IPS DF 4.7 (cell line): ENCODE measurements around the gene DHX29.

Source experiments
- DNase-seq: peaks from one replicate; pipeline ENCODE4 v3.0.0-alpha.2; 2013; ENCODE audit warnings: low spot score; ENCODE audit errors: extremely low read depth

Gene DHX29

DNA sequence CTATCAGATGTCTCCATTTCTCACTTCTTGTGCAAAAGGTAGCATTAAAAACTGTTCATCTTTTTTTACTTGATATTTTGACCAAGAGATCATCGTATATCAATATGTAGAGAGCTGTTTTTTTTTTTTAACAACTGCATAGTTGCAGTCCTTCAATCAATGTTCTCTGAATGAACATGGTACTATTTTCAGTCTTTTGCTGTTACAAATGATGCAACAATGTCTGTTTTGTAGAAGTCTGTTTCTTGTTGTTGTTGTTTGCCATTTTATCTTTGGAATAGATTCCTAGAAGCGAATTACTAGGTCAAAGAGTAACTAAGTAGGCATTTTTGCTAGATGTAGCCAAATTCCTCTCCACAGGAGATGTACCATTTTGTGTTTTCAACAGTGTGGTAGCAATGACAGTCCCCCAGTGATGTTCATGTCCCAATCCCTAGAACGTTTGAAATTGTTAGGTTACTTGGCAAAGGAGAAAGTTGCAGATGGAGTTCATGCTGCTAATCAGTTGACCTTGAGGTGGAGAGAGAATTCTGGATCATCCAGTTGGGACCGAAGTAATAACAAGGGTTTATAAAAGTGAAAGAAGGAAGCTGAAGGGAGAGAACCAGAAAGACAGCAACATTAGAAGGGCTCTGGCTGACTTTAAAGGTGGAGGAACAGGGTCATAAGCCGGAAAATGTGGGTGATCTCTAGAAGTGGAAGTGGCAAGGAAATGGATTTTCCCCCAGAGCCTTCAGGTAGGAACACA is 6.5 kb upstream of the DHX29 start:
- DNase-seq = no peak

DNA sequence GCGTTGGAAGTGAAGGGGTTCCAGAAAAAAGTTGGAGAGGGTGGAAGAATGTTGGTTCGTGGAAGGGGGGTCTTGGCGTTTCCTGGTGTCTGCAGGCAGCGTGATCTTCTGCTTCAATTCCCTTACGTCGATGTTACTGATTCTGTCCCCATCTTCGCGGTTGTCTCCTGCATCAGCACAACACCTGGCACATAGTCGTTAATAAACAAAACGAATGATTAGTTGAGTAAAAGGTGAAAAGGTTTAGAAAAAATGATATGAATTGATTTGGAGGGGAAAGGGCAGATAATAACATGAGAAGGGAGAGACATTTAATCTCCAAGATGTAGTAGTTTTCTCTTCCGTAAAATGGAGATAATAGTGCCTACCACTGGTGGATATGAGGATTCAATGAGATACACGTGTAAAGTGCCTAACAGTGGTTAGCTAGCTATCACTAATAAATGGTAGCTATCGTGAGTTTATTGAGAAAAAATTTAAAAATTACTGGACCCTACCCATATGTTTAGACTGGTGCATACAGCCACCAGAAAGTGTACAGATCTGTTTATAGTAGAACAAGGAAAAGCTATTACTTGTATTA is 851 bp upstream of the DHX29 start:
- no peak for DNase-seq

DNA sequence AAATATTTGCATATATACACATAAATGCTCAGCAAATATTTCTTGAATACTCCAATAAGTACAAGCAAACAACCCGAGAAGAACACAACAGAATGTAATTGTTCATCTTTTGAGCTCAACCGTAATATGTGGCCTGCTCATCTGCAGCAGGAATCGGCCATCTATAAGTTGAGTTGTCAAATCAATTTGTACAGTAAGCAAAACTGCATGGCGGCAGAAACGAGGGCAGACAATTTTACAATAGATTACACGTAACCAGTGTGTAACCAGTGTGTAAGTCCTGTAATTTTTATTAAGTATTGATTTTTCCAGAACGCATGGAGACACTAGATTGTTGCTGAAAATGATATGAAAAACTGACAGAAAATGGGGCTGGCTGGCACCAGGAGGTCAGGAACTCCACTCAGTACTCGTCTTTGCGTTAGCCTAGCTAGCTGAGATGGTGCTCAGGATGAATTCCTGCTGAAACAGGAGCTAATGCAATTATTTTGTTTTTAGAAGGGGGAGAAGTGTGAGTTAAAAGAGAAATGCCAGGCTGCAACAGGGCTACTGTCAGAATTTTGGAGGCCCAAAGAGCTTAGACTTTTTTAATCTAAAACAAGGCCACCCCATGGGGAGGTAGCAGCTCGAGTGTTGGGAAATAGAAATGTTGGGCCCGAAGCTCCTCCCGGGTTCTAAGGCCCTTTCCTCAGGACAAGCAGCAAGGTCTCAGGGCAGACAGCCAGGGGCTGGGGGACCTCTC is 682 bp downstream of the DHX29 start:
- no peak for DNase-seq

DNA sequence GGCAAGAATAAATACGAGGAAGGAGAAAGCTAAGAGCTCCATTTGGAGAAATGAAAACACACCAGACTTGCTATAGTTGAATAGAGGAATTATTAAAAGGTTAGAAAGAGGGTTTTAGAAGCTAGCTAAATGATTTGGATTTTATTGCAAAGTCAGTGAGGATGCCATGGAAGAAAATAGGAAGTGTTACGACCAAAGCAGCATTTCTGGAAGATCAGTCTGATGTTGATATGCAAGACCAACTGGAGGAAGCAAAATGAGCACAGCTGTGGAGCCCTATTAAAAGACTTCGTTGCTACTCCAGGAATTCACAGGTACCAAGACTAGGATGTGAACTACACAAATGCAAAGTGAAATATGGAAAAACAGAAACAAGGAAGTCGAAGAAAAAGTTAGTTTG is 2.1 kb downstream of the DHX29 start:
- no peak for DNase-seq

DNA sequence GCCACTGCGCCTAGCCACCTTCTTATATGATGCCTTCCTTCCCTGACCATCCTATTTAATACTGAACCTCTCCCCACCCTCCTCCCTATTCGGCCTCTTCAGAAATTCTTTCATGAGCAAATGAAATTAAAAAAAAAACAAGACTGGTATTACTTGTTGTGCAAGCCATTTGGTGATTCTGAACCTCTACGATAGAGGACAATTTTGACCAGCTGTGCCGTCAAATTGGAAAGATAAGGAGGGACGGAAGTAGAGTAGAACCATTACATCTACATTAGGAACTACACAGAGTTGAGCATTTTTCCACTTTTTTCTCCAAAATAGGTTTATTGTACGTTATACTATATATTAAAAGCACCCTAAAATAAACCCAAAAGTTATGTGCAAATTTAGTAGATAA is 2.9 kb downstream of the DHX29 start:
- no peak for DNase-seq

DNA sequence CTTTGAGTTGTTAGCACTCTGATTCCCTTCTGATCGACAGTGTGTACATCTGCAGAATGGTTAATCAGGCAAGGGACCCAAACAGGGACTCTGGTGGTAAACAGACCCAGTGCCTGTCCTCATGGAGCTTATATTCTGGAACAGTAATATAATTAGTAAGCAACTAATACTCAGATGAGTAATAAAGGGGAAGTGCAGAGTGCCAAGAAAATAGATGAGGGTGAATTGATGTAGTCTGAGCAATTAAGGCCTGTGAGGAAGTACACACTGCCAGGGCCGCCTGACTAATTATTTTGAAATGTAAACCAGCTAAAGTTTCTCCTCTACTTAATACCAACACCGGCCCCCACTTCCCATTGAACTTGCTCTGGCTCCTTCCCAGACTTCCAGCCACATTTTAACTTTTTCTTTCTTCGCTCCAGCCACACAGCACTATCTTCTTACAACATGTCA is 4.2 kb downstream of the DHX29 start:
- DNase-seq = no peak

DNA sequence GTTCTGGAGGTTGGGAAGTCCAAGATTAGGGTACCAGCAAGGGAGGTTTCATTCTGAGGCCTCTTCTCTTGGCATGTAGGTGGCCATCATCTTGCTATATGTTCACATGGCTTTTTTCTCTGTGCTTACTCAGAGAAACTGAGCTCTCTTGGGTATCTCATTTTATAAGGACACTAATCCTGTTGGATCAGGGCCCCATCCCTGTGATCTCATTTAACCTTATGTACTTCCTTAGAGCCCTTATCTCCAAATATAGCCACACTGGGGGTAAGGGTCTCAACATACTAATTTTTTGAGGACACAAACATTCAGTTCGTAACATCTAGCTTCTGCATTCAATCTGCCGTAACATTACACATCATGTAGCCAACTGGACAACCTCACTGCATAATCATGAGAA is 6.6 kb downstream of the DHX29 start:
- DNase-seq = no peak

DNA sequence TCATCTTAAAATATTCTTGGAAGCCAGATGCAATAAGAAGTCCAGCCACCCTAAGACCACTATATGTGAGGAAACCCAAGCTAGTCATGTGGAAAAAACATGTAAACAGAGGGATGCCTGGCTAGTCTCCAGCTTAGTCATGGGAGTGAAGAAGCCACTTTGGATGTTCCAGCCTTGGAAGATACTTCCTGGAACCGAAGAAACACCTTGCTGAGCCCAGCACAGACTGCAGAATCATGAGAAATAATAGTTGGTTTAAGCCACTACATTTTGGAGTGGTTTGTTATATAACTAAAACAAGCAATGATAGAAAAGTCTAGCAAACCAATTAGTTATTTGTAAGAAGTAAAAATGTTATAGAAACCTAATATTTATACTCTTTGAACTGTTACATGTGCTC is 12.6 kb downstream of the DHX29 start:
- no peak for DNase-seq

DNA sequence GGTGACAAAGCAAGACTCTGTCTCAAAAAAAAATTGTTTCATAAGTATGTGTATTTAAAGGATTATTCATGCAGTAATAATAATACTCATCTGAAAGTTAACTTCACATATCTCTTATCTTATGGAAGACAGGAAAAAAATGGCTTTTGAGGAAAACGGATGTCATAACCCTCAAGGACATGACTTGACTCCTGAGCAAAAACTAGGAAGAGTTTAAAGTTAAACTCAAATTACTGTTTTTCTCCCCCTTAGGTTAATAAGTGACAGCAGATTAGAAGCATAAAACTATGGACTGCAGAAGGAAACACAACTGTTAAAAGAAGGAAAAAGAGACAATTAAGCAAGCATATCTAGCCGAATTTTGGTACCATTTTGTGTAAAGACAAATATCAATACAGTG is 16.5 kb downstream of the DHX29 start:
- DNase-seq = no peak

DNA sequence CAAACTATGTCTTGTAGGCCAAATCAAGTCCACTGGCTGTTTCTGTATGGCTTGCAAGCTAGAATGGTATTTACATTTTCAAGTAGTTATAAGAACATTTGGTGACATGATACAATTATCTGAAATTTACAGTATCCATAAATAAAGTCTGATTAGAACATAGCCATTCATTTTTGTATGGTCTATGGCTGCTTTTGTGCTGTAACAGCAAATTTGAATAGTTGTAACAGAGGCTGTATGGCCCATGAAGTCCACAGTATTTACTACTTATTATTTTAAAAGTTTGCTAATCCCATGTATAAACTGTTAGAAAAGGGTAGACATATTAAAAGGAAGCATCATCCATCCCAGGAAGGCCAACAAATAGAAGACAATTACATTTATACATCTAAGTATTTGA is 17.7 kb downstream of the DHX29 start:
- no peak for DNase-seq

DNA sequence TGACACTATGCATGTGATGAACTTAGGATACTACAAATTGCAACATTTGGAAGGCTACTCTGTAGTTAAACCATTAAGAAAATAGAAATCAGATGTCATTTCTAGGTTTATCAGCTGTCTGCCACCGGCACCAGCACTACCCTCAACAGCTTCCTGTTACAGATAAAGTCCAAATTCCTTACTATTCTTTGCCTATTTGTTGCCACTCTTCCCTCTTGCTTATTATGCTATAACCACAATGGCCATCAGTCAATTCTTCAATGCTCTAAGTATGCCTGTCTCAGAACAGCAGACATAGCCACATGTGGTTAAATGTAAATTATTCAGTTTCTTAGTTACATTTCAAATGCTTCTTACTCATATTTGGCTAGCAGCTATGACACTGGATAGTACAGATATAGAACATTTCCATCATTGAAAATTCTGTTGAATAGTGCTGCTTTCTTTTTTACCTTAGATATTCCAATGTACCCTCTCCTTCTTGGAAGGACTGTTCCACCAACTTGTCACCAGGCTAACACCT is 21.0 kb downstream of the DHX29 start:
- DNase-seq = no peak

DNA sequence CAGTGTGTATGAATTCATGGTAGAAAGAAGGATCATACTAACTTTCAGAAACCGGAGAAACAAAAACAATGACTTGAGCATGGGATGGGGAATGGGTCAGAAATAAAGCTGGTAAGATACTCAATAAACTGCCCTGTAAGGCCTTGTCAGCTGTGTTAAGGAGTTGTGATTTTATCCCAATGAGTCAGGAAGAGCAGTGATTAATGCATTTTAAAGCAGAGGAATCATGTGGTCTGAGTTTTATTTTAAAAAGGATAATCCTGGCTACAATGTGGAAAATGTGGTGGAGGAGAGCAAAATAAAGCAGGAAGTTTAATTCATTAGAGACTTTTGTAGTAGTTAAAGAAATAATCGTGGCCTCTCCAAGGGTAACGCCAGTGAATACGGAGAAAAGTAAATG is 28.7 kb downstream of the DHX29 start:
- no peak for DNase-seq

DNA sequence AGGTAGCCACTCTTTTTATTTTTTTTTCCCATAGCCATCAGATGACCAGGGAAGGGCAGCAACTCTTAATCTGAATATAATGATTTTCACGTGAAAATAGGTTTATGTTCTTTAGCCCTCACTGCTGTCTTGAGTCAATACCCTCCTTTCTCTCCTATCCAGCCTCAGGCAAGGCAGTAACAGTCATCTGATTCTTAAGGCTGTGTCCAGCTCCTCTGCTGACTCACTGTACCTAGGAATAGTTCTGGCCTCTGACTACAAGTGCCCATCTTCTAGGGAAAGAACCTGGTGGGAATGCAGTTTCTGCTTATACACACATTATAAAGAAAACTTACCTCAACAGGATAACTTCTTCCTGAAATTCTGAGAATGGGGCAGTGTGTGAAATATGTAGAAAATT is 30.7 kb downstream of the DHX29 start:
- no peak for DNase-seq

DNA sequence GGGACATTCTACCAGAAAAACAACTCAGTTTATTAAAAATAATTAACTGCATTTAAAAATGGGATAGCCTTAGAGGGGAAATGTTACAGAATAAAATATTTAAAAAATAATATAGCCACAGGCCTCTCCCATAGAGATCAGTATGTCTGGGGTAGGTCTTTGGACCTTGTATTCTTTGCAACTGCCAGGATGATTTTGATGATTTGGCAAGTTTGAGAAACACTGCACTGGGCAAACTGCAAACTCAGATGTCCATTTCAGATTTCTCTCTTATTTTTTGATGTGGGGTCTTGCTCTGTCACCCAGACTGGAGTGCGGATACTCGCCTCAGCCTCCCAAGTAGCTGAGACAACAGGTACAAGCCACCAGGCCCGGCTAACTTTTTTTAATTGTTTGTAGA is 49.2 kb downstream of the DHX29 start:
- DNase-seq = no peak

DNA sequence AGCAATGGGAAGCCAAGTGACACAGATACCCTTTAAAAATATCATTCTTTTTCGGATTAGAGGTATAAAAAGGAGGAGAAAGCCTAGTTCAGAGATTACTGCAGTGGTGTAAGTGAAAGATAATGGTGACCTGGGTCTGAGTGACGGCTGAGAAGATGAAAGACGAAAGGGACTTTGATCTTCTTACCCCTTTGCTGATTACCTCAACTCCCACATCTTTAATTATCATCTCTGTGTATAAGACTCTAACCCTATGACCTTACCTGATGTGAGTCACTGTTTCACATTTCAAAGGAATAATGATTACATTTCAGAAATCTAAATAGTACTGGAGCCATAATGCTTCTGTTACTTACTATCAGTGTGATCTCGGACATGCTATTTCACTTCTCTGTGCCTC is 52.7 kb downstream of the DHX29 start:
- DNase-seq = no peak

DNA sequence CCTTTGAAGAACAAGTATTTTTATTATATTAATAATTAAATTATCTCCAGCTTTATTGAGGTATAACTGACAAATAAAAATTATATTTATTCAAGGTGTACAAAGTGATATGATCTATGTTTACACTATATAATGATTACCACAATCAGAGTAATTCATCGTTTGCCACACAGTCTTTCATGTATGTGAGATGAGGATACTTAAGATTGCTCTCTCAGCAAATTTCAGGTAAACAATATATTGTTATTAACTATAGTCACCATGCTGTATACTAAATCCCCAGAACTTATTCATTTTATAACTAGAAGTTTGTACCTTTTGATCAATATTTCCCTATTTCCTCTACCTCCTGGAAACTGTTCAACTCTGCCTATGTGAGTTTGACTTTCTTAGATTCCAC is 57.4 kb downstream of the DHX29 start:
- DNase-seq = no peak

DNA sequence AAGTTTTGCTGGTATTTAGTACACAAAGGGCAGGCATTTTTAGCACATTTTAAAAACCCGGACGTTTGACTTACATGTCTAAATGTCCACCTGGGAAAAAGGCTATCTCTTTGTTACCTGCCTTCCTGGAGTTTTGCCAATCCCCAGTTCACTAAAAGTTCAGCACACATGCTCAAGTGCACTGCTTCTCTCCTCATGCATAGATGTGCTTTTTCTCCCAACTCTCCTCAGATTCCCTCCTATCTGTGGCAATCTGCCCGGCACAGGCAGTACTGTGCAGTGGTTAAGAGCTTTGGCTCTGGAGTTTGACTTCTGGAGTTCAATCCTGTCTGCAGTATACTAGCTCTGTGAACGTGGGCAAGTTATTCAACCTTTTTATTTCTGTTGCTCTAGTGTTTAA is 65.7 kb downstream of the DHX29 start:
- no peak for DNase-seq

DNA sequence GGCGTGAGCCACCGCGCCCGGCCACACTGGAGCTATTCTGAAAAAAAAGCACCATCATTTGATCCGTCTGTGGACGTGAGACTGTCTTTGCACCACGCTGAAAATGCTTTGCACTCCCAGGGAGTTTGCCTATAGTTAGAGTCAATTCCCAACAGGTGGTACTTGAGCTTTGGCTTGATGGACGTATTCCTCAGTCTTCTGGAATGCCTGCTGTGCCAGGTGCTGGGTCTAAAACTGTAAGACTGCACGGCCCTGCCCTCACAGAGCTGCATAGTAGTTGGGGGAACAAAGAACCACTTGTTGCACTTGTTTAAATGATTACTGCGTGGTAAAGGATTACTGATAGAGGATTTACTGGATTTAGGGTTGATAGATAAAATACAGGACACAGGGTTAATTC is 70.7 kb downstream of the DHX29 start:
- DNase-seq = no peak

DNA sequence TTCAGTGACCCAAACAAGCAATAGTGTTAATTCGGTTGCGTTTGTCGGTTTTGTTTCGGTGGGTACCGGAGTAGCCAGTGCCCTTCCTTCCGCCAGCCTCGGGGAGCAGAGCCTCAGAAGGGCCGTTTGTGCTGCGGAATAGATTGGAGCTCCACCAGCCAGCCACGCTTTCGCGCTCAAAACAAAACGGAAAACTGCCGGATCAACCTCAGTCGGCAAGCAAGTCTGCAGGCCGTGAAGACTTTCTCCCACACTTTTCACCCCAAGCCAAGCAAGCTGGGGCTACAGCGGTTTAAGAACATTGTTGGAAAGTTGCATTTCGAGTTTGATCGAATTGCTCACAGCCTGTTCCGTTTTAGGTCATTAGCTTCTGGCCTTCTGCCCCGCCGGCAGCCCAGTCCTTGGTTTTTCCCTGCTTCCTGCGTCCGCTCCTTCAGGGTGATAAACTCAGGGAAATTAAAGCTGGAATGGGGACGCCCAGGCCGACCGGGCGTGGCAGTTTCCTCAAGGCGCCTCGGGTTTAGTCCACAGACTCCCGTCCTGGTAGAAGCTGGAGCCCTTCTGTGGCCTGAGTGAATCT is 73.3 kb downstream of the DHX29 start:
- no peak for DNase-seq

DNA sequence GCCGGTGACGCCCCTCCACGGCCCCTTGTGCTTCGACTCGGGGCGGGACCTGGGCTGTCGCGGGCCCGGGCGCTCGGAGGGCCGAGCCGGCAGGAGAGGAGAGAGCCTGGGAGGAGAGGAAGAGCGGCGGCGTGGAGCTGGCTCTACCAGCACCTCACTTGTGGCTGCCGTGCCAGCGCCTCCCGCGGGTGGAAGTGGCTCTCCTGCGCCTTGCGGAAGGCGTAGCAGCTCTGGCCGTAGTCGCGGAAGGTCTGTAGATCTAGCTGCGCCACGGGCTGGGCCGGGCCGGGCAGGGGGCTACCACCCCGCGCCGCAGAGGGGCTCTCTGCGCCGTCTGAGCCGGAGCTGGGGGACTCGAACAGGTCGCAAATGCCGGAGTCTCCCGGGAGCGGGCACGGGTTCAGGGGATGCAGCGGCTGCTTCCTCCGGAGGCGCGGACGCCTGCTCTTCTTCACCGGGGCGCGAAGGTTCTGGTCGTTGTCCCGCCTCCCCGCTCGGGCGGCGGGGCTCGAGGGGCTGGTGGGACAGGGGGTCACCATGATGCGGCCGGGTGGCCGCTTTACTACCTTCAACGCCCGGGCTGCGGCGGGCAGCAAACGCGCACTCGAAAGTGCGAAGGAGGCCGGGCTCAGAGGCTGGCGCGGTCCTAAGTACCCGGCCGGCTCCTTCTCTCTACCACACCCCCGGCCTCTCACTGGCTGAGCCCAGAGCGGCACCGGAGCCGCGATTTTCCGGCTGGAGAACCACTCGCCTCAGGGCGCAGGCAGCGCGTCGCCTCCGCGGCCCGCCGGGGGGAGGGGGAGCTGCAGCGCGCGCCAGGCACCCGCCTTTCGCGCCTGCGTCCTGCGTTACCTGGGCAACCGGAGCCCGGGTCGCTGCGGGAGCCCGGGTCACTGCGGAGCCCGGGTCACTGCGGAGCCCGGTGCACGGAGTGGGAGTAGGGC is 74.2 kb downstream of the DHX29 start, which contains the start of gene CCNO:
CCNO (minus strand) TSS at position 624 of the 944 bp plus-strand sequence; CDS start at position 539, 85 bp downstream.
- no peak for DNase-seq
